GM12872 (cell line): ENCODE results near the gene FSTL4.

Source experiments
- CTCF ChIP-seq: IDR thresholded peaks from 3 replicates; pipeline ENCODE4 v1.5.1; 2011; ENCODE audit warnings: low read depth, mild to moderate bottlenecking, low read length, moderate library complexity; ENCODE audit not compliant: insufficient read depth

Gene FSTL4

GRCh38 chr5:133309166-133309795, 303.1 kb downstream of the FSTL4 start:
- TF ChIP-seq CTCF: no peak

- TF ChIP-seq CTCF: no peak
Observed at GRCh38 chr5:133307275-133307674, 305.1 kb downstream of the FSTL4 start.

GRCh38 chr5:133304707-133305216, 307.6 kb downstream of the FSTL4 start:
- TF ChIP-seq CTCF: no peak

- TF ChIP-seq CTCF: no peak
Observed at GRCh38 chr5:133304178-133304577, 308.2 kb downstream of the FSTL4 start.

- TF ChIP-seq CTCF: no peak
Observed at GRCh38 chr5:133303298-133303697, 309.0 kb downstream of the FSTL4 start.

GRCh38 chr5:133299728-133300127, 312.6 kb downstream of the FSTL4 start:
- no peak for TF ChIP-seq CTCF

- TF ChIP-seq CTCF: no peak
Observed at GRCh38 chr5:133299021-133299420, 313.3 kb downstream of the FSTL4 start.
